K562 (cell line): ENCODE data around the gene PTTG1IP. TPM values are rescaled to one million over a fixed set of nuclear protein-coding genes. Genes with fewer than 3 reads are reported as not detected.
A peak's percentile ranks its signal among the peaks of the same experiment; 100 is the strongest.

Experiments used
- CSDE1 ChIP-seq, 2 experiments: fragments of 450-650 bp; IDR thresholded peaks; 2 replicates each; pipeline ENCODE4 v1.6.1; 2016; ENCODE audit warnings: mild to moderate bottlenecking in 1 of 2
- FOSL1 ChIP-seq: fragments of 200-800 bp; sonication (Bioruptor generic); conservative IDR thresholded peaks from 2 replicates; pipeline ENCODE4 v1.6.1; 2016; ENCODE audit warnings: missing genetic modification characterization, missing compliant biosample characterization
- GABPB2 ChIP-seq: fragments of 250-450 bp; sonication (Bioruptor Pico); conservative IDR thresholded peaks from 2 replicates; pipeline ENCODE4 v1.5.1; 2021; ENCODE audit warnings: mild to moderate bottlenecking
- ZBTB17 ChIP-seq: fragments of 450-650 bp; formaldehyde crosslinking; IDR thresholded peaks from 2 replicates; pipeline ENCODE4 v1.4.0; 2020; ENCODE audit warnings: mild to moderate bottlenecking
- ZNF445 ChIP-seq: fragments of 250-450 bp; sonication (Bioruptor Pico); IDR thresholded peaks from 2 replicates; pipeline ENCODE4 v1.4.0; 2020; ENCODE audit warnings: low read depth, mild to moderate bottlenecking, moderate library complexity
- ZZZ3 ChIP-seq: fragments of 450-650 bp; IDR thresholded peaks from 2 replicates; pipeline ENCODE4 v1.6.1; 2016; ENCODE audit warnings: antibody characterized with exemption, mild to moderate bottlenecking, moderate library complexity
- polyA plus RNA-seq, 8 experiments: library from polyadenylated mRNA; depleted of rRNA in 4 of 8; stranded (reverse) in 5 of 8; unstranded in 3 of 8; fragments of >200 nt; fragmentation: Nextera tagmentation in 2 of 8; fragmentation: Illumina TruSeq in 1 of 8; extraction: Ambion mirVana in 2 of 8; extraction: Trizol in 1 of 8; gene quantifications; 2 replicates each; pipeline versions ENCODE4 v1.2.1 to v1.2.3, GENCODE V29; 2011 to 2014; ENCODE audit warnings: inconsistent platforms in 1 of 8, missing spikeins in 1 of 8
- total RNA-seq, 7 experiments: library from RNA; depleted of rRNA in 6 of 7; stranded (reverse); fragments of >200 nt in 6 of 7; fragmentation: Illumina TruSeq in 2 of 7; extraction: Trizol in 2 of 7; gene quantifications; 2 replicates each; pipeline versions ENCODE4 v1.2.1 to v1.2.3, GENCODE V29; 2011 to 2021; ENCODE audit warnings: low replicate concordance in 1 of 7
- TF ChIP-seq, protein P1 (sequence below): fragments of 150-350 bp; conservative IDR thresholded peaks from 2 replicates; pipeline ENCODE4 v1.6.1; 2014; ENCODE audit warnings: low read length
- TF ChIP-seq, protein P2 (sequence below): fragments of 250-450 bp; sonication (Bioruptor Pico); IDR thresholded peaks from 2 replicates; pipeline ENCODE4 v1.8.0; 2021; ENCODE audit warnings: mild to moderate bottlenecking, moderate library complexity

PTTG1IP gene
- total and polyA plus RNA-seq, 9 of the 15 experiments (the other 6 are each of a cell fraction or from before 2014, with no cell fraction given) = 5.0 to 99.3 (median 82.4) TPM

DNA sequence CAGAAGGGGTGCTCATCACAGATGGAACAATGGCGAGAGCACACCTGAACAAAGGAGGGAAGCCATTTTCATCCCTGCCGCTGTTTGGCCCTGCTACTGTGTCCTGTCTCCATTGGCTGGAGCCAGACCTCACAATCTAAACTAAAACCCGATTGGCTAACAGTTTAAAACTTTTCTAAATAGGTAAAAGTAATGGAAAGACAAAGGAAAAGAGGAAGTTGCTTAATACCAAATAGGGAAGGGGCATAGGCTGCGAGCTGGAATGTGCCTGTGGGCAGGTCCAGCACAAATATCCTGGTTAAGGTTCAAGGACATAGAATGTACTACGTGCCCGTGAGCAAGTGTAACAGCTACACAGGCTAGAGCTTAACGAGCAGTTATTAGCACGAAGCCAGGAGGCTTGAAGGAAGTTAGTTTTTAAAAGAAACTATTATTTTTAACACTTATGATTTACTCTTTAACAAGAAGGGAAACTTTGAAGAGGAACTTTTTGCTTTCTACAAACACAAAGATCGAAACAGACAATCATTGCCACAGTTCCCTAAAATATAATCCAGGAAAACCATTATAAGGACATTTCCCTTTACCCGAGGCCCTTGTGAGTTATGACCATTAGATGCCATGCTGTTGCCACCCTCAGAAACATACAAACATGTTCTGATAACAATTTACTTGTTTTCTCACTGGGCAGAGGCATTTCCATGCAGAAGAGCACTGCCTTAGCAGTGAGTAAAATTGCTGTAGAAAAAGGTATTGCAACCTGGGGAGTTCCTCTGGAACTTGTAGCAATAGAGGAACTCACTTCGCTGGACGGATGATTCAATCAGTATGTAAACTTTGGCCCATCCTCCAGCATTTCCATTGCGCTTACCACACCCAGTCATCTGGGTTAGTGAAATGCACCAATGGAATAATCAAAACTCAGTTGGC, 4.8 kb upstream of the PTTG1IP start (continued):
- TF ChIP-seq, protein P1, sequence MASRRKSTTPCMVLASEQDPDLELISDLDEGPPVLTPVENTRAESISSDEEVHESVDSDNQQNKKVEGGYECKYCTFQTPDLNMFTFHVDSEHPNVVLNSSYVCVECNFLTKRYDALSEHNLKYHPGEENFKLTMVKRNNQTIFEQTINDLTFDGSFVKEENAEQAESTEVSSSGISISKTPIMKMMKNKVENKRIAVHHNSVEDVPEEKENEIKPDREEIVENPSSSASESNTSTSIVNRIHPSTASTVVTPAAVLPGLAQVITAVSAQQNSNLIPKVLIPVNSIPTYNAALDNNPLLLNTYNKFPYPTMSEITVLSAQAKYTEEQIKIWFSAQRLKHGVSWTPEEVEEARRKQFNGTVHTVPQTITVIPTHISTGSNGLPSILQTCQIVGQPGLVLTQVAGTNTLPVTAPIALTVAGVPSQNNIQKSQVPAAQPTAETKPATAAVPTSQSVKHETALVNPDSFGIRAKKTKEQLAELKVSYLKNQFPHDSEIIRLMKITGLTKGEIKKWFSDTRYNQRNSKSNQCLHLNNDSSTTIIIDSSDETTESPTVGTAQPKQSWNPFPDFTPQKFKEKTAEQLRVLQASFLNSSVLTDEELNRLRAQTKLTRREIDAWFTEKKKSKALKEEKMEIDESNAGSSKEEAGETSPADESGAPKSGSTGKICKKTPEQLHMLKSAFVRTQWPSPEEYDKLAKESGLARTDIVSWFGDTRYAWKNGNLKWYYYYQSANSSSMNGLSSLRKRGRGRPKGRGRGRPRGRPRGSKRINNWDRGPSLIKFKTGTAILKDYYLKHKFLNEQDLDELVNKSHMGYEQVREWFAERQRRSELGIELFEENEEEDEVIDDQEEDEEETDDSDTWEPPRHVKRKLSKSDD = no peak
- TF ChIP-seq ZZZ3 (no peak), GABPB2 (CRISPR knock-in tag) (no peak), ZBTB17 (CRISPR knock-in tag) (no peak; the same call in 1 of the 2 replicates), ZNF445 (CRISPR knock-in tag) (no peak), CSDE1 (IDR thresholded peaks at IDR 0.05) (no peak), FOSL1 (tag) (peak; percentile 79)
- TF ChIP-seq, protein P2, sequence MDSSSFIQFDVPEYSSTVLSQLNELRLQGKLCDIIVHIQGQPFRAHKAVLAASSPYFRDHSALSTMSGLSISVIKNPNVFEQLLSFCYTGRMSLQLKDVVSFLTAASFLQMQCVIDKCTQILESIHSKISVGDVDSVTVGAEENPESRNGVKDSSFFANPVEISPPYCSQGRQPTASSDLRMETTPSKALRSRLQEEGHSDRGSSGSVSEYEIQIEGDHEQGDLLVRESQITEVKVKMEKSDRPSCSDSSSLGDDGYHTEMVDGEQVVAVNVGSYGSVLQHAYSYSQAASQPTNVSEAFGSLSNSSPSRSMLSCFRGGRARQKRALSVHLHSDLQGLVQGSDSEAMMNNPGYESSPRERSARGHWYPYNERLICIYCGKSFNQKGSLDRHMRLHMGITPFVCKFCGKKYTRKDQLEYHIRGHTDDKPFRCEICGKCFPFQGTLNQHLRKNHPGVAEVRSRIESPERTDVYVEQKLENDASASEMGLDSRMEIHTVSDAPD (CRISPR knock-in tag) = no peak
- TF ChIP-seq, all 486 proteins: peak for 98
